HG02678 (cell line): ENCODE data around the gene GDPD4.

ENCODE experiments used
- ATAC-seq: cut with Tn5 transposase; IDR thresholded peaks from one replicate; pipeline ENCODE4 v1.9.1; 2021; ENCODE audit warnings: mild to moderate bottlenecking, moderate library complexity; ENCODE audit not compliant: unreplicated experiment

Gene GDPD4

GRCh38 chr11:77191823-77192495, 109.5 kb downstream of the GDPD4 start:
- no peak for ATAC-seq

GRCh38 chr11:77191429-77191822, 110.1 kb downstream of the GDPD4 start:
- no peak for ATAC-seq

- no peak for ATAC-seq
These were observed 111.0 kb downstream of the GDPD4 start for GRCh38 chr11:77190331-77191075.

GRCh38 chr11:77189588-77190210, 111.8 kb downstream of the GDPD4 start:
- no peak for ATAC-seq

- no peak for ATAC-seq
These were observed 112.6 kb downstream of the GDPD4 start for GRCh38 chr11:77188633-77189491.

GRCh38 chr11:77187776-77188632, 113.5 kb downstream of the GDPD4 start:
- ATAC-seq = no peak

GRCh38 chr11:77187111-77187750, 114.3 kb downstream of the GDPD4 start:
- no peak for ATAC-seq

- ATAC-seq = no peak
These were observed 115.2 kb downstream of the GDPD4 start for GRCh38 chr11:77186302-77186701.

GRCh38 chr11:77184136-77184860, 117.2 kb downstream of the GDPD4 start:
- ATAC-seq = no peak

- no peak for ATAC-seq
These were observed 118.0 kb downstream of the GDPD4 start for GRCh38 chr11:77183431-77183984.

GRCh38 chr11:77182542-77183430, 118.7 kb downstream of the GDPD4 start:
- no peak for ATAC-seq

- ATAC-seq = no peak
These were observed 119.5 kb downstream of the GDPD4 start for GRCh38 chr11:77181799-77182541.

- no peak for ATAC-seq
These were observed 120.3 kb downstream of the GDPD4 start for GRCh38 chr11:77181226-77181625.

GRCh38 chr11:77180346-77180745, 121.1 kb downstream of the GDPD4 start:
- ATAC-seq = no peak

- no peak for ATAC-seq
These were observed 121.8 kb downstream of the GDPD4 start for GRCh38 chr11:77179681-77180080.

- no peak for ATAC-seq
These were observed 122.4 kb downstream of the GDPD4 start for GRCh38 chr11:77179048-77179447.

GRCh38 chr11:77178150-77178549, 123.3 kb downstream of the GDPD4 start:
- no peak for ATAC-seq
